ENCODE measurements around the gene PHACTR2.
"Not testable (repeated sequence)": the region's sequence is repeated elsewhere in the genome, so short reads cannot be mapped to it uniquely, and the experiment has no call there.

The PHACTR2 gene

GRCh38 chr6:143677891-143678791 lies at the start of gene PHACTR2:
Gene PHACTR2 (plus strand): TSS chr6:143677965. CDS start chr6:143678164, 199 bp downstream.
- peak; percentile 59 for DNase-seq

- DNase-seq, result no peak
Observed at GRCh38 chr6:143629104-143630080, 48.4 kb upstream of the PHACTR2 start.

DNA sequence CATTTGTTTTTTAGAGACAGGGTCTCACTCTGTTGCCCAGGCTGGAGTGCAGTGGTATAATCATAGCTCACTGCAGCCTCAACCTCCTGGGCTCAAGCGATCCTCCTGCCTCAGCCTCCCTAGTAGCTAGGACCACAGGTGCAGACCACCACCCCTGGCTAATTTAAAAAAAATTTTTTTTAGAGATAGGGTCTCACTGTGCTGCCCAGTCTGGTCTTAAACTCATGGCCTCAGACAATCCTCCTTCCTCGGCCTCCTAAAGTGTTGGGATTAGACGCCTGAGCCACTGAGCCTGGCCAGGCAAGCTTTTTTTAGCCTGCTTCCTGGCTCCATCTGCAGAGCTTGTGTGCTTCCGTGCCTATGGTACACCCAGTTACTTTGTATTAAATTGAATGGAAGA lies 46.6 kb upstream of the PHACTR2 start:
- not testable (repeated sequence) for DNase-seq

GRCh38 chr6:143632894-143633293 lies 44.9 kb upstream of the PHACTR2 start:
- DNase-seq, result no peak

DNA sequence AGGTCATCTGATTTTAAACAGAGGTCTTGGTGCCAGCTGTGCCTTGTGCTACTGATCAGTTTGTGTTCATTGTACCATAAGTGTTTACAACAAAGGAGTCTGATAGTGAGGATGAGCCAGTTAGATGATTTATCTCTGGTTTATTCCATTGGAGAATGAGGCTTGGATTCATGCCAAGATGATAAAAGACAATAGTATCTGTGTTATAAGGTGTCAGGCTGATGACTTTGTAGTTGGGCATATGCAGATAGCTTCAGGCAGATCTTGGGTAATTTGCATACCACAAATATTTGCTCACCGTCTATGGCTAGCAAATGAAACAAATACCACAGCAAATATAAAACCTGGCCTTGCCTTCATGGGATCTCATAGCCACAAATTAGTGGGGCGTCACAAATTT lies 43.3 kb upstream of the PHACTR2 start:
- DNase-seq, result no peak

- DNase-seq, result no peak
Observed at GRCh38 chr6:143637691-143638090, 40.1 kb upstream of the PHACTR2 start.

GRCh38 chr6:143642403-143642802 lies 35.4 kb upstream of the PHACTR2 start:
- DNase-seq, result no peak

- no peak for DNase-seq
Observed at GRCh38 chr6:143647191-143647590, 30.6 kb upstream of the PHACTR2 start.

- no peak for DNase-seq
Observed at GRCh38 chr6:143647732-143648131, 30.0 kb upstream of the PHACTR2 start.

- not testable (repeated sequence) for DNase-seq
Observed at GRCh38 chr6:143649319-143649718, 28.4 kb upstream of the PHACTR2 start.

DNA sequence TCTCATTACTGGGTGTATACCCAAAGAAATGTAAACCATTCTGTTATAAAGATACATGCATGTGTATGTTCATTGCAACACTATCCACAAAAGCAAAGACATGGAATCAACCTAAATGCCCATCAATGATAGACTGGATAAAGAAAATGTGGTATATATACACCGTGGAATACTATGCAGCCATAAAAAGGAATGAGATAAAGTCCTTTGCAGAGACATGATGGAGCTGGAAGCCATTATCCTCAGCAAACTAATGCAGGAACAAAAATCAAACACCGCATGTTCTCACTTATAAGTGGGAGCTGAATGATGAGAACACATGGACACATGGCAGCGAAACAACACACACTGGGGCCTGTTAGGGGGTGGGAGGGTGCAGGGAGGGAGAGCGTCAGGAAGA lies 26.4 kb upstream of the PHACTR2 start:
- not testable (repeated sequence) for DNase-seq

DNA sequence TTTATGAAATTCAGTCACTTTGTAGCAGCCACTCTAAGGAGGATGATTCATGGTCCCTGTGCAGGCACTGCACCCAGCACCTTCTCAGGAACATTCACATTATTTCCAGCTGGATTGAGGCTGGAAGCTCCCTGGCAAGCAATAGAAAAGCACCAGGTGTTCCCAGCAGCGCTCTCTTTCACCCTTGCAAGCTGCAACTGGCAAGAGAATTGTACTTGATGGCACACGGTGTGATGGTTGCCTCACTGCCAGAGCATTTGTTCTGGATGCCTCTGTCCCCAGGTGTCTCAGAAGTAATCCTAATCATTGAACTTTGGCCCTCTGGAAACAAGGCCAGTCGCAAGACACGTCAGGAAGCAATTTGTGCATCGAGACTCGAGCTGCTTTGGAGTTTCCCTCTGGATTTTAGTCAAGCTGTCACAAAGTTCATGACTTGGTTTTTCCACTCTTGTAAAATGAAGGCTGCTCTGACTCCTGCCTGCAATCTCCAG lies 24.9 kb upstream of the PHACTR2 start:
- DNase-seq, result no peak

DNA sequence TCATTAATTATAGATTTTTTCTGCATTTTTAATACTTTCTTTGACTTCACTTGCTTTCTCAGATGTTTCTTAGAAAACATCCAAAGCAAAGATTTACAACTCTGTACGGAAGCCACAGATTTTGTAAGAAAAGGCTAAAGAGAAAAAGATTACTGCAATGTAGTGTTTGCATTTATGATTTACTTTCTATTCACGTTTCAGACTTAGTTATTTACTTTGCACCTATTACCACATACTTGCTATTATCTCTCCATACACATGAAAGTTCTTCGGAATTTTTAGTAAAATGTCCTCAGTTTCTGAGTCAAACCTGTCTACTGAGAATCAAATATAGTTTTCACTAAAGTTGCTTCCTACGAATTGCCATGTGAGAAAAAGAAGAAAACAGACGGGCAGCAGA lies 22.2 kb upstream of the PHACTR2 start:
- no peak for DNase-seq

DNA sequence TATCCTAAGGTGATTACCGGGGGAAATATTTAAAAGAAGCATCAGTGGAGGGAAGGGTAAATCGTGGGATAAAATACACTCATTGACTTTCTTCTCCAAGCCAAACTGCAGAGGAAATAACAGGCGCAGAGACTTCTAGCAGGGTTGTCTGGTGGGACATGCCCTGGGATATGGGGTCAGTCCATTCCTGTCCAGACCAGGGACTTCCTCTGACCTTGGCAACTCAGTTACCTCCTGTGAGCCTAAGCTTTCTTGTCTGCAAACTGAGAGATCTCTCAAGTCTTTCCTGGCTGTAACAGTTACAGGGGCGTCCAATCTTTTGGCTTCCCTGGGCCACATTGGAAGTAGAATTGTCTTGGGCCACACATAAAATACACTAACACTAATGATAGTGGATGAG lies 21.7 kb upstream of the PHACTR2 start:
- DNase-seq, result no peak

- DNase-seq, result no peak
Observed at GRCh38 chr6:143657809-143658208, 20.0 kb upstream of the PHACTR2 start.

GRCh38 chr6:143660170-143660569 lies 17.6 kb upstream of the PHACTR2 start:
- DNase-seq, result not testable (repeated sequence)

- no peak for DNase-seq
Observed at GRCh38 chr6:143664171-143664570, 13.6 kb upstream of the PHACTR2 start.

- DNase-seq, result not testable (repeated sequence)
Observed at GRCh38 chr6:143666007-143666406, 11.8 kb upstream of the PHACTR2 start.

DNA sequence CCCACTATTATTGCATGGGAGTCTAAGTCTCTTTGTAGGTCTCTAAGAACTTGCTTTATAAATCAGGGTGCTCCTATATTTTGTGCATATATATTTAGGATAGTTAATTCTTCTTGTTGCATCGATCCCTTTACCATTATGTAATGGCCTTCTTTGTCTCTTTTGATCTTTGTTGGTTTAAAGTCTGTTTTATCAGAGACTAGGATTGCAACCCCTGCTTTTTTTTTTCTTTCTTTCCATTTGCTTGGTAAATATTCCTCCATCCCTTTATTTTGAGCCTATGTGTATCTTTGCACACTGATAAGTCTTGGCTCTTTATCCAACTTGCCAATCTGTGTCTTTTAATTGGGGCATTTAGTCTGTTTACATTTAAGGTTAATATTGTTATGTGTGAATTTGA lies 8.3 kb upstream of the PHACTR2 start:
- not testable (repeated sequence) for DNase-seq

- DNase-seq, result no peak
Observed at GRCh38 chr6:143673669-143674068, 4.1 kb upstream of the PHACTR2 start.

DNA sequence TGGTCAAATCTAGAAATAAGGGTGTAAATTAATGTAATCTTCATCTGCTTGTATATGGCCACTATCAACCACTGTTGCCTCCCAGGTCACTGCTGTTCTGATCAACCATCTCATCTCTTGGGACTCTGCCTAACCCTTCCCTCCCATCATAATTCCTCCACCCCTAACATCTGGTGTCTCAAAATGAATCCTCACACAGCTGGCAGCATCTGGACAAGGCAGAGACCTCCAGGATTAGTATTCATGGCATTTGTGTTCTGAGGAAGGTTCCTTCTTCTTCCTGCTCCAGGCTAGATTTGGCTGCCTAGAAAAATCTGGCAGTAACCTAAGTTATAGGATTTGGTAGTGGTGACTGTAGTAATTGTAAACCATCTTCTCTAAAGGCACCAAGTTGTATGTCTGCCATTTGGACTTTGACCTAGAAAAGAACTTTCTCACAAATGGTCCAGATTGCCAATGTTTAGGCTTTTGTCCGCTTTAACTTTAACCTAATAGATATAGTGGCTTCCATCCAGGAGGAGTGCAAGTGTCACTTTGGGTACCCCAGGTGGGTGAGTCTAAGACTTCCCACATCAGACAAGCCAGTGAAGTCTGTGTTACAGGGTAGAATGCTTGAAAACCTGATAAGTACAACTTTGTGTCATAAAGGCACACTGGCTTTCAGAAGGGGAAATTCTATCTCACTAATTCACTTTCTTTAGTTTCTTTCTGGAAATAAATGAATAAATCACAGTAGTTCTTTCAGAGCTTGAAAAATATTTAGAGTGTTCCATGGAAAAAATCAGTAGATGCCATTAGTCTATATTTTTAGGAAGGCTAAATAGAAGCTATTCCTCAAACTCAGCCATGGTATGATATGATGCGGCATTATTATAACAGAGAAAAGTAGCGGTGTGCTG lies 3.0 kb upstream of the PHACTR2 start:
- no peak for DNase-seq

GRCh38 chr6:143675382-143675900 lies 2.3 kb upstream of the PHACTR2 start:
- DNase-seq, result no peak
